Retinal pigment epithelial cell (primary cell): ENCODE results near the gene OR4A15.

Experiments used
- DNase-seq: peaks from one replicate; pipeline ENCODE4 v3.0.0-alpha.2; 2010; ENCODE audit warnings: low read depth
- H3K4me3 ChIP-seq: 2 replicates; pipeline ENCODE4 v1.5.1; 2011; ENCODE audit warnings: mild to moderate bottlenecking, low read length, control low read depth, moderate library complexity
- CTCF ChIP-seq: conservative IDR thresholded peaks from 2 replicates; pipeline ENCODE4 v1.5.1; 2011; ENCODE audit warnings: low read depth, low read length, control low read depth, inconsistent platforms

The OR4A15 gene

GRCh38 chr11:55367674-55368073 is at the start of gene OR4A15:
Gene OR4A15, plus strand, starts transcription at chr11:55367974. Its CDS starts 0 bp downstream, at chr11:55367974.
- H3K4me3 ChIP-seq: no peak within 1 kb of the TSS
- no peak for DNase-seq
- no peak for TF ChIP-seq CTCF

DNA sequence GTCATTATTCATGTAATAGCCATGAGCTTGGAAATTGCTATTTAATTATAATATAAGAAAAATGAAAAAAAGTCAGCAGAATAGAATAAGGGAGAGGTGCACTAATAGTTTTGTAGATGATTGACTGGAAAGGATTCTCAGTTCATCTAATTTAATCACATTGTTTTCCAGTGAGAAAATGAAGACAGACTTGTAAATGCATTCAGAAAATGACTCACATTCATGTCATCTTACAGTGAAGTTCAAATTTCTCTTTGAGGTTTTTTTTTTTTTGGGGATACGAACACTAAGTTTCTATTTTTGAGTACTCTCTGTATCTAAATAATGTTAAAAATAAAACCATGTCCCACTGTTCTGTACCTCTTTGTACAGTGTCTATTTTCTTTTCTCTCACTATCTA is 43.3 kb upstream of the OR4A15 start:
- DNase-seq: no peak
- TF ChIP-seq CTCF: no peak
- no peak overlapping the region for H3K4me3 ChIP-seq

- H3K4me3 ChIP-seq: no peak within 1 kb of the TSS
- TF ChIP-seq CTCF: no peak
- no peak for DNase-seq
Observed at GRCh38 chr11:55342901-55343300, 24.9 kb upstream of the OR4A15 start, which contains the start of gene OR4A16. Gene OR4A16, plus strand, starts transcription at chr11:55343201. Its CDS starts 0 bp downstream, at chr11:55343201.

GRCh38 chr11:55345306-55345705 is 22.5 kb upstream of the OR4A15 start:
- DNase-seq: no peak
- no peak for TF ChIP-seq CTCF
- H3K4me3 ChIP-seq: no peak overlapping the region

DNA sequence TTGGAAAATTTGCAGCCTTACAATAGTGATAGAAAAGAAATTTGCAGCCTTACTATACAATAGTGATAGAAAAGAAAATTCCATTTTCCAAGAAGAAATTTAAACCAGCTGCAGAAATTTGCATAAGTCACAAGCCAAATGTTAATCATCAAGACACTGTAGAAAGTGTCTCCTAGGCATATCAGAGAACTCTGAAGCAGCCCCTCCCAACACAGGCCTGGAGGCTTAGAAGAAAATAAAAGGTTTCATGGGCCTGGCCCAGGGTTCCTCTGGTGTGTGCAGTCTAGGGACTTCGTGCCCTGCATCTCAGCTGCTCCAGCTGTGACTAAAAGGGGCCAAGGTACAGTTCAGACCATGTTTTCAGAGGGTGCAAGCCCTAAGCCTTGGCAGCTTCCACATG is 18.7 kb upstream of the OR4A15 start:
- no peak for TF ChIP-seq CTCF
- DNase-seq: no peak
- no peak overlapping the region for H3K4me3 ChIP-seq

DNA sequence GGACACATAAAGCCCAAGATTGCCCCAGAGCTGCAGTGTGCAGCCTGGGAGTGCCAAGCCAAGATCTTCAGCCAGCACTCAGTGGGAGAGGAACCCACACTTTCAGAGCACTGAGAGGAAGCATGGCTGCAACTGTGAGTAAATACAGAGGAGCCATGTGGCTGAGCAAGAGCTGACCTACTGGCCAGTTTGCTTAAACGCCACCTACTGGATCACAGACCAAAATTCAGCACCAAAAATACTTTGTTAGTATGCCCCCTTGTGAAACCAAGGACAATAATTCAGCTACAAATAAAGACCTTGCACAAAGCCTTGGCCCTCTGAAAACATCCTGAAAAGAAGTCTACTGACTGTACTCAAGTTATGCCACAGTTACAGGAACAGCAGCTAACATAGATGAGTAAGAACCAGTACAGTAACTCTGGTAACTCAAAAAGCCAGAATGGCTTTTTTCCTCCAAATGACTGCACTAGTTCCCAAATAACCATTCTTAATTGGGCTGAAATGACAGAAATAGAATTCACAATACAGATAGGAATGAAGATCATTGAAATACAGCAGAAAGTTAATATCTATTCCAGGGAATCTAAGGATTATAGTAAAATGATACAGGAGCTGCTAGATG is 10.1 kb upstream of the OR4A15 start:
- TF ChIP-seq CTCF: no peak
- no peak for DNase-seq
- no peak overlapping the region for H3K4me3 ChIP-seq

- no peak for TF ChIP-seq CTCF
- no peak overlapping the region for H3K4me3 ChIP-seq
- no peak for DNase-seq
Observed at GRCh38 chr11:55401011-55401410, 33.2 kb downstream of the OR4A15 start.
